Smooth muscle cell (in vitro differentiated cells): ENCODE measurements around the gene ATOH8. TPM values are rescaled to one million over a fixed set of nuclear protein-coding genes. Genes with fewer than 3 reads are reported as not detected.

Experiments
- DNase-seq: peaks from one replicate; lab custom pipeline; 2025; ENCODE audit not compliant: unreplicated experiment; lab: John Stamatoyannopoulos, UW
- H2AFZ ChIP-seq: fragments of 200-600 bp; sonication (generic); 2 replicates; pipeline ENCODE4 v1.6.0; 2016; ENCODE audit warnings: antibody characterized with exemption, low read depth, mild to moderate bottlenecking
- H3F3A ChIP-seq: fragments of 200-600 bp; sonication (generic); 2 replicates; pipeline ENCODE4 v1.6.0; 2017; ENCODE audit warnings: antibody characterized with exemption, low read depth
- H3K27ac ChIP-seq: fragments of 200-600 bp; sonication (generic); 2 replicates; pipeline ENCODE4 v1.5.1; 2016; ENCODE audit warnings: low read depth, mild to moderate bottlenecking
- H3K27me3 ChIP-seq: fragments of 200-600 bp; sonication (generic); 2 replicates; pipeline ENCODE4 v1.6.1; 2016; ENCODE audit warnings: low read depth, mild to moderate bottlenecking
- H3K36me3 ChIP-seq: fragments of 200-600 bp; sonication (generic); 2 replicates; pipeline ENCODE4 v1.5.1; 2016; ENCODE audit warnings: low read depth
- H3K4me1 ChIP-seq: fragments of 200-600 bp; sonication (generic); 2 replicates; pipeline ENCODE4 v1.5.1; 2016; ENCODE audit warnings: low read depth
- H3K4me2 ChIP-seq: fragments of 200-600 bp; sonication (generic); 2 replicates; pipeline ENCODE4 v1.6.0; 2016; ENCODE audit warnings: mild to moderate bottlenecking
- H3K4me3 ChIP-seq: fragments of 200-600 bp; sonication (generic); 2 replicates; pipeline ENCODE4 v1.5.1; 2016; ENCODE audit warnings: mild to moderate bottlenecking
- H3K79me2 ChIP-seq: fragments of 200-600 bp; sonication (generic); 2 replicates; pipeline ENCODE4 v1.6.0; 2016; ENCODE audit warnings: low read depth, mild to moderate bottlenecking
- H3K9ac ChIP-seq: fragments of 200-600 bp; sonication (generic); 2 replicates; pipeline ENCODE4 v1.6.0; 2016; ENCODE audit warnings: low read depth
- H3K9me3 ChIP-seq: fragments of 200-600 bp; sonication (generic); replicated peaks from 2 replicates; pipeline ENCODE4 v1.5.1; 2016; ENCODE audit warnings: low read depth
- H4K20me1 ChIP-seq: fragments of 200-600 bp; sonication (generic); 2 replicates; pipeline ENCODE4 v1.6.0; 2016; ENCODE audit warnings: low read depth
- WGBS: methylation state at CpG from one replicate; pipeline ENCODE4 v1.1.7; 2016; ENCODE audit warnings: low lambda C conversion rate; 5-methylcytosine and 5-hydroxymethylcytosine counted together
- polyA plus RNA-seq: library from polyadenylated mRNA; unstranded; fragments of >200 nt; fragmentation: Nextera tagmentation; extraction: Ambion mirVana; gene quantifications from 2 replicates; pipeline ENCODE4 v1.2.1, GENCODE V29; 2016
- total RNA-seq: library from RNA; depleted of rRNA; stranded (reverse); fragments of >200 nt; gene quantifications from 2 replicates; pipeline ENCODE4 v1.2.3, GENCODE V29; 2014
- TF ChIP-seq, protein P1 (sequence below): fragments of 200-600 bp; sonication (generic); IDR thresholded peaks from 2 replicates; pipeline ENCODE4 v1.5.1; 2017; ENCODE audit warnings: borderline replicate concordance, mild to moderate bottlenecking, antibody characterized with exemption; ENCODE audit not compliant: insufficient read depth, poor library complexity, severe bottlenecking

The ATOH8 gene
- total and polyA plus RNA-seq, 2 experiments from 2014 or later: 5.2 to 6.5 TPM

DNA sequence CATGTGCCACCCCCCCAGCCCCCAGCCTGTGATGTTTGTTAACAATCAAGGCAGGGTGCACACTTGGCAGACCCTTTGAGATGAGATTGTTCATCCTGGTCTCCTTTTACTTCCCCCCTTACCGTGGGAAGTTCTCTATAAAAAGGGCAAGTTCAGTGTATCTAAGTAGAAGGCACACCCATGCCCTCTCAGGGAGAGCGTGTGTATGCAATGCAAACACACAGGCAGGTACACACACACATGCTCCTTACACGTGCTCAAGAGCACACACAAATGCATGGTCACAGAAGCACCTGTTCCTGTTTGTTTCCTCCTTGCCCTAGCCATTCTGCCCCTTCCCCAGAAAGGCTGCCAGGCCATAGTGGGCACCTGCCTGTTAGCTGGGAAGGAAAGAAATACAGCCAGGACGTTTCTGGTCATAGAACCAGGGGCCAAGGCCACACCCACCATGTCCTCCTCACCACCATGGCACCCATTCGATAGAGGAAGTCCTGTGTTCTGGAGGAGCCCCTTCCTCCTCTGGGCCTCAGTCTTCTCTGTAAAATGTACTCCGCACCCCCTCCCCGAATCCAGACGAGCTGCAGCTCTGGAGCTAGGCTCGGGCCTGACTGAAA is 3.1 kb downstream of the ATOH8 start:
- Histone ChIP-seq H3K9ac (no peak overlapping the region), H3K27ac (no peak overlapping the region), H3K9me3 (no peaks in the 10 kb centered on the region), H2AFZ (no peak overlapping the region), H3K4me1 (peaks cover 11% of the 10 kb centered on the region), H3F3A (no peaks in the 10 kb centered on the region), H3K27me3 (peaks cover 23% of the 10 kb centered on the region), H3K36me3 (no peaks in the 10 kb centered on the region), H4K20me1 (peaks cover 61% of the 10 kb centered on the region), H3K79me2 (peaks cover 14% of the 10 kb centered on the region), H3K4me2 (no peak overlapping the region), H3K4me3 (no peak overlapping the region)
- no peak for DNase-seq
- TF ChIP-seq, protein P1, sequence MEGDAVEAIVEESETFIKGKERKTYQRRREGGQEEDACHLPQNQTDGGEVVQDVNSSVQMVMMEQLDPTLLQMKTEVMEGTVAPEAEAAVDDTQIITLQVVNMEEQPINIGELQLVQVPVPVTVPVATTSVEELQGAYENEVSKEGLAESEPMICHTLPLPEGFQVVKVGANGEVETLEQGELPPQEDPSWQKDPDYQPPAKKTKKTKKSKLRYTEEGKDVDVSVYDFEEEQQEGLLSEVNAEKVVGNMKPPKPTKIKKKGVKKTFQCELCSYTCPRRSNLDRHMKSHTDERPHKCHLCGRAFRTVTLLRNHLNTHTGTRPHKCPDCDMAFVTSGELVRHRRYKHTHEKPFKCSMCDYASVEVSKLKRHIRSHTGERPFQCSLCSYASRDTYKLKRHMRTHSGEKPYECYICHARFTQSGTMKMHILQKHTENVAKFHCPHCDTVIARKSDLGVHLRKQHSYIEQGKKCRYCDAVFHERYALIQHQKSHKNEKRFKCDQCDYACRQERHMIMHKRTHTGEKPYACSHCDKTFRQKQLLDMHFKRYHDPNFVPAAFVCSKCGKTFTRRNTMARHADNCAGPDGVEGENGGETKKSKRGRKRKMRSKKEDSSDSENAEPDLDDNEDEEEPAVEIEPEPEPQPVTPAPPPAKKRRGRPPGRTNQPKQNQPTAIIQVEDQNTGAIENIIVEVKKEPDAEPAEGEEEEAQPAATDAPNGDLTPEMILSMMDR: no peak
- WGBS: 89% methylated on average over 9 of the region's 9 CpGs

DNA sequence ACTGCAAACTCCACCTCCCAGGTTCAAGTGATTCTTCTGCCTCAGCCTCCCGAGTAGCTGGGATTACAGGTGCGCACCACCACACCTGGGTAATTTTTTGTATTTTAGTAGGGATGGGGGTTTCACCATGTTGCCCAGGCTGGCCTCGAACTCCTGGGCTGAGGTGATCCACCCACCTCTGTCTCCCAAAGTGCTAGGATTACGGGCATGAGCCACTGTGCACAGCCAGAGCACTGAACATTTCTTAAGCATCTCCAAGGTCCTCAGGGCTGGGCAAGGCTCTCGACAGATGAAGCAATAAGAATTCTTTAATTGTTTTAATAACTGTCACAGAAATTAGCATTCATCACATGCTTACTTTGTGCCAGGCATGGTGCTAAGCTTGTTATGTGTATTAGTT is 4.1 kb downstream of the ATOH8 start:
- no peak overlapping the region for H3K9ac ChIP-seq
- peaks cover 14% of the 10 kb centered on the region for H3K79me2 ChIP-seq
- H3K27ac ChIP-seq: no peak overlapping the region
- H4K20me1 ChIP-seq: peaks cover 62% of the 10 kb centered on the region
- WGBS: 93% methylated on average over 5 of the region's 5 CpGs
- H3K27me3 ChIP-seq: peaks cover 23% of the 10 kb centered on the region
- H3K4me1 ChIP-seq: peaks cover 11% of the 10 kb centered on the region
- no peaks in the 10 kb centered on the region for H3K9me3 ChIP-seq
- H3K36me3 ChIP-seq: no peaks in the 10 kb centered on the region
- no peak for DNase-seq
- H3K4me3 ChIP-seq: no peak overlapping the region
- no peak overlapping the region for H2AFZ ChIP-seq
- H3F3A ChIP-seq: no peaks in the 10 kb centered on the region
- TF ChIP-seq, protein P1: no peak
- no peak overlapping the region for H3K4me2 ChIP-seq

DNA sequence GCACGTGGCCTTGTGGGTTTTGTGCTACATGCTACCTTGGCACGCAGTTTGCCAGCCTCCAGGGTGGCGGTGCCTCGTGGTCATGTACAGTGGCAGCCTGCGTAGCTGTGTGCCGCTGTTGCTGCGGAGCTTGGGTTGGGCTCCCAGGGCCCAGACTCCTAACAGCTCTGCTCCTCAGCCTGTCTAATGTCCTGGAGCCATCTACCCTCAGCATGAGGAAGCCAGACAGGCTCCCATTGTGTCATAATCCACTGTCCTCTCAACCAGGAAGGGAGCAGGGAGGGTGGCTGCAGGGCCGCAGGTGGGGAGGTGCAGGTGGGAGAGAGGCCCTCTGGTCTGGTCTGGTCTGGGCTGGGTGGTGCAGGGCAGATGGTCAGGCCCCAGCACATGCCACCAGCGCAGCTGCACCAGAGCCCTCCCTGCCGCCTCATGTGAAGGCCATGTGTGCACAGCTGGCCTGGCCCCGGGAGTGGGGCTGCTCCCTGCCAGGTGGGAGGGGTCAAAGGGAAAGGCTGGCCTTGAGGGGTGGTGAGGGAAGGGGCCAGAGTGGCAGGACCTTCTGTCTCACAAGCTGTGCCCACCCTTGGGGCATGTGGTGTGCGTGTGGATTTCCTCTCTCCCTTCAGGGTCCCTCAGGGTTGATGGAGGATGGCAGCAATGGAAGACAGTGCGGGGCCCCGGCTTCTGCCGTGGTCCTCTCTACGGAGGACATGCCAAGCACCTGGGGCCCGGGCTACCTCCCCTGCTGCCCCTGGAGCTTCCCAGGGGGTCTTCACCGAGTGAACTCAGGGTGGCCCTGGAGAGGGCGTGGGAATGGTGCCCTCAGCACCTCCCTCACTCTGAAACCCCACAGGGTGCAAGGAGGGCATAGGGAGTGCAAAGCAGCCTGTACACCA is 4.8 kb downstream of the ATOH8 start:
- Histone ChIP-seq H3K4me3 (no peak overlapping the region), H2AFZ (no peak overlapping the region), H3K27me3 (peaks cover 23% of the 10 kb centered on the region), H3K36me3 (no peaks in the 10 kb centered on the region), H3K4me2 (no peak overlapping the region), H3K27ac (no peak overlapping the region), H3F3A (no peaks in the 10 kb centered on the region), H3K4me1 (peaks cover 11% of the 10 kb centered on the region), H3K9ac (no peak overlapping the region), H3K79me2 (peaks cover 14% of the 10 kb centered on the region), H4K20me1 (peaks cover 66% of the 10 kb centered on the region), H3K9me3 (no peaks in the 10 kb centered on the region)
- TF ChIP-seq, protein P1: no peak
- DNase-seq: no peak
- WGBS: 93% methylated on average over 19 of the region's 19 CpGs

DNA sequence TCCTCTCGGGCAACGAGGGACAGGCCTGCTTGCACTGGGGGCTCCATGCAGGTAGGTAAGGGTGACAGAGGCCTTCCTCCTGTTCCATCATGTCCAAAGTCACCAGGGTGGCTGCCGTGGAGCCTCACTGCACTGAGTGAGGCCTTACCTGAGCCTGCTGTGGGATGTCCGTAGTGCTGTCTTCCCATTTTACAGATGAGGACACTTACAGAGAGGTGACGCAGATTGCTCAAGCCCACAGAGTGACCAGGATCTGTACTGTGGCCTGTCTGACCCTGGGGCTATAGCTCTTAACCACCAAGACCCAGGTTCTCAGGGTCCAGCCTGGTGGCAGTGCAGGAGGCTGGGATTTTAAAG is 5.4 kb downstream of the ATOH8 start:
- DNase-seq: no peak

More for the DNA sequence above, 5.4 kb downstream of the ATOH8 start:
- Histone ChIP-seq H3K4me3 (no peak overlapping the region), H3K36me3 (no peaks in the 10 kb centered on the region), H3K27ac (no peak overlapping the region), H3K4me1 (peaks cover 11% of the 10 kb centered on the region), H2AFZ (no peak overlapping the region), H3K4me2 (no peak overlapping the region), H4K20me1 (peaks cover 66% of the 10 kb centered on the region), H3K79me2 (peaks cover 14% of the 10 kb centered on the region), H3K9me3 (no peaks in the 10 kb centered on the region), H3K9ac (no peak overlapping the region), H3F3A (no peaks in the 10 kb centered on the region), H3K27me3 (peaks cover 23% of the 10 kb centered on the region)
- TF ChIP-seq, protein P1: no peak
- 93% methylated on average over 5 of the region's 5 CpGs for WGBS
